ENCODE measurements around the gene NRTN.

The NRTN gene

GRCh38 chr19:5788422-5788821, 16.4 kb upstream of the NRTN start:
- Histone ChIP-seq H4K20me1 (ENCODE audit: insufficient read depth, low read length, poor library complexity, severe bottlenecking) (peaks cover 8% of the 10 kb centered on the region), H3K9me2 (replicated peaks; ENCODE audit: low read depth, low read length) (no peaks in the 10 kb centered on the region), H3K4me1 (ENCODE audit: insufficient read depth, low read length, poor library complexity, severe bottlenecking) (peaks cover 8% of the 10 kb centered on the region), H3F3A (ENCODE audit: low read depth) (no peaks in the 10 kb centered on the region), H3K36me3 (ENCODE audit: insufficient read depth, low read length) (peaks cover 39% of the 10 kb centered on the region; the same call in 1 of the 2 replicates), H2AFZ (ENCODE audit: low read length) (no peak overlapping the region), H3K9ac (ENCODE audit: low read depth, low read length, poor library complexity, severe bottlenecking) (no peak overlapping the region), H3K79me2 (ENCODE audit: insufficient read depth, low read length) (peaks cover 21% of the 10 kb centered on the region; the same call in 1 of the 2 replicates), H3K27me3 (ENCODE audit: insufficient read depth, low read length, poor library complexity, severe bottlenecking) (no peaks in the 10 kb centered on the region), H3K4me2 (ENCODE audit: low read depth, low read length, poor library complexity, severe bottlenecking) (no peak overlapping the region), H3K9me3 (ENCODE audit: insufficient read depth, low read depth, low read length) (no peaks in the 10 kb centered on the region), H3K4me3 (ENCODE audit: low read length, poor library complexity, severe bottlenecking) (no peak overlapping the region)
- TF ChIP-seq, protein P1, sequence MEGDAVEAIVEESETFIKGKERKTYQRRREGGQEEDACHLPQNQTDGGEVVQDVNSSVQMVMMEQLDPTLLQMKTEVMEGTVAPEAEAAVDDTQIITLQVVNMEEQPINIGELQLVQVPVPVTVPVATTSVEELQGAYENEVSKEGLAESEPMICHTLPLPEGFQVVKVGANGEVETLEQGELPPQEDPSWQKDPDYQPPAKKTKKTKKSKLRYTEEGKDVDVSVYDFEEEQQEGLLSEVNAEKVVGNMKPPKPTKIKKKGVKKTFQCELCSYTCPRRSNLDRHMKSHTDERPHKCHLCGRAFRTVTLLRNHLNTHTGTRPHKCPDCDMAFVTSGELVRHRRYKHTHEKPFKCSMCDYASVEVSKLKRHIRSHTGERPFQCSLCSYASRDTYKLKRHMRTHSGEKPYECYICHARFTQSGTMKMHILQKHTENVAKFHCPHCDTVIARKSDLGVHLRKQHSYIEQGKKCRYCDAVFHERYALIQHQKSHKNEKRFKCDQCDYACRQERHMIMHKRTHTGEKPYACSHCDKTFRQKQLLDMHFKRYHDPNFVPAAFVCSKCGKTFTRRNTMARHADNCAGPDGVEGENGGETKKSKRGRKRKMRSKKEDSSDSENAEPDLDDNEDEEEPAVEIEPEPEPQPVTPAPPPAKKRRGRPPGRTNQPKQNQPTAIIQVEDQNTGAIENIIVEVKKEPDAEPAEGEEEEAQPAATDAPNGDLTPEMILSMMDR (conservative IDR thresholded peaks at IDR 0.05; ENCODE audit: low read length): no peak
- TF ChIP-seq EZH2phosphoT487 (IDR thresholded peaks at IDR 0.05; ENCODE audit: borderline replicate concordance): no peak

DNA sequence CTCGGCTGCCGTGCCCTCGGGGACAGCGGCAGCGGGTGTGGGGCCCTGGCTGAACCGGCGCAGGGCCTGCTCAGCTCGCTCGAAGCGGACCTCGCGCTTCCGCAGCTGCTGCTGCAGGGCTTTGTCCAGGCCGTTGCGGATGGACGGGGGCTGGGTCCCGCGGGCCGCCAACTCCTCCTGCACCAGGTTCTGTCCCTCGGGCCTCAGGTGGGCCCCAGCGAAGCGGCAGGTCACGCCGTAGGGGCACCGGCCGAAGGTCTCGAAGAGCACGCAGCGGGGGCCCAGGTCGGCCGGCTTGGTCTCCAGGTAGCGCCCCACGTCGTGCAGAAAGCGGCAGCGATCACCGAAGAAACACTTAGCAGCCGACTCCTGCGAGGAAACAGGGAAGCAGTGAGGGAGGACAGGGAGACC, 15.5 kb upstream of the NRTN start:
- Histone ChIP-seq H3K4me3 (ENCODE audit: low read length, poor library complexity, severe bottlenecking) (peak overlapping the region; percentile 83), H3K9me2 (replicated peaks; ENCODE audit: low read depth, low read length) (no peaks in the 10 kb centered on the region), H3K9ac (ENCODE audit: low read depth, low read length, poor library complexity, severe bottlenecking) (peak overlapping the region; percentile 74), H3K36me3 (ENCODE audit: insufficient read depth, low read length) (peaks cover 39% of the 10 kb centered on the region; the same call in 1 of the 2 replicates), H3K9me3 (ENCODE audit: insufficient read depth, low read depth, low read length) (no peaks in the 10 kb centered on the region), H3K27me3 (ENCODE audit: insufficient read depth, low read length, poor library complexity, severe bottlenecking) (no peaks in the 10 kb centered on the region), H2AFZ (ENCODE audit: low read length) (no peak overlapping the region), H3K79me2 (ENCODE audit: insufficient read depth, low read length) (peaks cover 21% of the 10 kb centered on the region; the same call in 1 of the 2 replicates), H3F3A (ENCODE audit: low read depth) (no peaks in the 10 kb centered on the region), H3K4me1 (ENCODE audit: insufficient read depth, low read length, poor library complexity, severe bottlenecking) (peaks cover 8% of the 10 kb centered on the region), H4K20me1 (ENCODE audit: insufficient read depth, low read length, poor library complexity, severe bottlenecking) (peaks cover 8% of the 10 kb centered on the region), H3K4me2 (ENCODE audit: low read depth, low read length, poor library complexity, severe bottlenecking) (peak overlapping the region; percentile 85)
- no peak for TF ChIP-seq EZH2phosphoT487 (IDR thresholded peaks at IDR 0.05; ENCODE audit: borderline replicate concordance)
- TF ChIP-seq, protein P1 (conservative IDR thresholded peaks at IDR 0.05; ENCODE audit: low read length): no peak

DNA sequence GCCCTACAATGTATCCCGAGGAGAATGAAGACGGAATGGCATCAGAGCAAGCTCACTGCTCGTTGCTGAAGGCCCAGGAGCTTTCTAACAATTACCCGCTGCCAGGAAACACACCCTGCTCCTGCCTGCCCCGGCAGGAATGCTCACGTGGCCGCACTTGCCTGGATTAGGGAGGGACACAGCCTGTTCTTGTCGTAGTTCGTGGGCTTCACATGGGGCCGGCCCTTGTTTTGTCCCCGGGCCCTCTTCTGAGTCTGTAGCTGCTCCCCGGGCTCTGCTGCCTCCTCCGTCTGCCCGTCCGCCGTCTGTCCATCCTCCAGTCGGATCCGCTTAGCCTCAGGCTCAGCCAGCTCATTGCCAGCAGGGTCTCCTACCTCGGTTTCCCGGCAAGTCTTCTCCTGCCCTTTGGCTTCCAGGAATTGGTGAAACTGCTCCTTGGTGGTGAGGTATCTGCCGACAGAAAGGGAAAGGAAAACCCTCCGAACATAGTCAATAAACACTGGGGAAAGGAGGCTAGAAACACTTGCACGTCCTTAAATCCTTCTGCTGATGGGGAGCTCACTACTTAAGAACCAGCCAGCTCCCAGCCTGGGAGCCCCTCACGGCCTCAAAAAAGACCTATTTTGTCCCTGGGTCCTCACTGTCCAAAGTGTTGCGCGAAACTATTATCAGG, 14.8 kb upstream of the NRTN start:
- peak overlapping the region; percentile 74 for H3K9ac ChIP-seq (ENCODE audit: low read depth, low read length, poor library complexity, severe bottlenecking)
- H3K36me3 ChIP-seq (ENCODE audit: insufficient read depth, low read length): peaks cover 36% of the 10 kb centered on the region; the same call in 1 of the 2 replicates
- no peaks in the 10 kb centered on the region for H3F3A ChIP-seq (ENCODE audit: low read depth)
- no peaks in the 10 kb centered on the region for H3K9me2 ChIP-seq (replicated peaks; ENCODE audit: low read depth, low read length)
- peaks cover 8% of the 10 kb centered on the region for H3K4me1 ChIP-seq (ENCODE audit: insufficient read depth, low read length, poor library complexity, severe bottlenecking)
- no peaks in the 10 kb centered on the region for H3K9me3 ChIP-seq (ENCODE audit: insufficient read depth, low read depth, low read length)
- peaks cover 8% of the 10 kb centered on the region for H4K20me1 ChIP-seq (ENCODE audit: insufficient read depth, low read length, poor library complexity, severe bottlenecking)
- TF ChIP-seq, protein P1 (conservative IDR thresholded peaks at IDR 0.05; ENCODE audit: low read length): no peak
- TF ChIP-seq EZH2phosphoT487 (IDR thresholded peaks at IDR 0.05; ENCODE audit: borderline replicate concordance): no peak
- peak overlapping the region; percentile 85 for H3K4me2 ChIP-seq (ENCODE audit: low read depth, low read length, poor library complexity, severe bottlenecking)
- peaks cover 21% of the 10 kb centered on the region; the same call in 1 of the 2 replicates for H3K79me2 ChIP-seq (ENCODE audit: insufficient read depth, low read length)
- no peak overlapping the region for H2AFZ ChIP-seq (ENCODE audit: low read length)
- peak overlapping the region; percentile 83 for H3K4me3 ChIP-seq (ENCODE audit: low read length, poor library complexity, severe bottlenecking)
- H3K27me3 ChIP-seq (ENCODE audit: insufficient read depth, low read length, poor library complexity, severe bottlenecking): no peaks in the 10 kb centered on the region
